Endodermal cell (in vitro differentiated cells): ENCODE data around the gene AOPEP. TPM values are rescaled to one million over a fixed set of nuclear protein-coding genes. Genes with fewer than 3 reads are reported as not detected.

ENCODE experiments used
- DNase-seq: peaks from one replicate; pipeline ENCODE4 v3.0.0-alpha.2; 2017
- H3K27ac ChIP-seq: 2 replicates; pipeline ENCODE4 v1.5.1; 2013; ENCODE audit warnings: mild to moderate bottlenecking, low read depth, low read length, moderate library complexity
- H3K27me3 ChIP-seq: 2 replicates; pipeline ENCODE4 v1.6.1; 2013; ENCODE audit warnings: mild to moderate bottlenecking, low read length, moderate library complexity; ENCODE audit not compliant: insufficient read depth, control insufficient read depth, poor library complexity, severe bottlenecking
- H3K36me3 ChIP-seq: 2 replicates; pipeline ENCODE4 v1.7.0; 2013; ENCODE audit warnings: mild to moderate bottlenecking, low read length, moderate library complexity; ENCODE audit not compliant: control insufficient read depth, insufficient read depth
- H3K4me1 ChIP-seq: one replicate; pipeline ENCODE4 v1.7.0; 2013; ENCODE audit warnings: low read length; ENCODE audit not compliant: control insufficient read depth, insufficient read depth
- H3K4me3 ChIP-seq: 2 replicates; pipeline ENCODE4 v1.5.1; 2013; ENCODE audit warnings: mild to moderate bottlenecking, low read length, moderate library complexity
- H3K9ac ChIP-seq: 2 replicates; pipeline ENCODE4 v1.6.1; 2013; ENCODE audit warnings: mild to moderate bottlenecking, low read length, moderate library complexity; ENCODE audit not compliant: poor library complexity, severe bottlenecking; ENCODE audit errors: extremely low read depth
- H3K9me3 ChIP-seq: 2 replicates; pipeline ENCODE4 v1.6.1; 2013; ENCODE audit warnings: mild to moderate bottlenecking, low read length, moderate library complexity; ENCODE audit not compliant: control insufficient read depth
- H3K27ac Mint-ChIP-seq: 2 replicates; pipeline ENCODE4 v1.8.0; 2020; ENCODE audit warnings: mixed read lengths
- H3K27me3 Mint-ChIP-seq: 2 replicates; pipeline ENCODE4 v1.8.0; 2021; ENCODE audit warnings: mild to moderate bottlenecking, mixed read lengths; ENCODE audit not compliant: insufficient read depth
- H3K36me3 Mint-ChIP-seq: 2 replicates; pipeline ENCODE4 v1.8.0; 2020; ENCODE audit warnings: low read depth, mixed read lengths
- H3K4me1 Mint-ChIP-seq: 2 replicates; pipeline ENCODE4 v1.8.0; 2020; ENCODE audit warnings: mixed read lengths
- H3K4me3 Mint-ChIP-seq: 2 replicates; pipeline ENCODE4 v1.8.0; 2020; ENCODE audit warnings: mild to moderate bottlenecking, moderate library complexity, mixed read lengths
- H3K9me3 Mint-ChIP-seq: 2 replicates; pipeline ENCODE4 v1.8.0; 2020; ENCODE audit warnings: mild to moderate bottlenecking, mixed read lengths
- CTCF ChIP-seq: fragments of 200-600 bp; sonication (generic); conservative IDR thresholded peaks from 2 replicates; pipeline ENCODE4 v1.5.0; 2021; ENCODE audit warnings: antibody characterized with exemption, mild to moderate bottlenecking
- WGBS, 2 experiments: methylation state at CpG; one replicate each; pipeline versions ENCODE4 v1.1.5 to v1.1.7; 2013; ENCODE audit warnings: missing lambda C conversion rate in 2 of 2, mixed read lengths in 1 of 2; ENCODE audit not compliant: insufficient coverage in 1 of 2, insufficient read length in 1 of 2; 5-methylcytosine and 5-hydroxymethylcytosine counted together
- total RNA-seq, 2 donors: library from RNA; stranded (reverse); fragmentation: NEBNext Ultra II Directional in 1 of 2; extraction: Animal tissue kit (Norgen Biotek cat#: 25700) in 1 of 2; gene quantifications; 2 replicates in 1 of 2; 3 replicates in 1 of 2; pipeline ENCODE4 v1.2.1, GENCODE V29; 2021

Gene AOPEP
- total RNA-seq, 2 donors from 2014 or later: 23.4 to 33.7 TPM

GRCh38 chr9:94833802-94834201 lies 107.3 kb downstream of the AOPEP start:
- Histone ChIP-seq H3K9ac (no peak overlapping the region), H3K4me1 (no peaks in the 10 kb centered on the region), H3K27ac (no peak overlapping the region), H3K4me3 (no peak overlapping the region), H3K9me3 (peaks cover 26% of the 10 kb centered on the region), H3K27me3 (no peaks in the 10 kb centered on the region), H3K36me3 (peaks cover 3% of the 10 kb centered on the region)
- Mint-ChIP-seq H3K27me3 (no peaks in the 10 kb centered on the region), H3K4me1 (no peaks in the 10 kb centered on the region), H3K27ac (no peak overlapping the region), H3K36me3 (peaks cover 28% of the 10 kb centered on the region), H3K9me3 (peaks cover 30% of the 10 kb centered on the region), H3K4me3 (no peak overlapping the region)
- 90 to 93% methylated on average over 2 to 4 of the region's 4 CpGs for WGBS, 2 experiments
- TF ChIP-seq CTCF: no peak
- DNase-seq: no peak

- Mint-ChIP-seq H3K9me3 (peaks cover 28% of the 10 kb centered on the region), H3K36me3 (peaks cover 12% of the 10 kb centered on the region), H3K27ac (no peak overlapping the region), H3K27me3 (no peaks in the 10 kb centered on the region), H3K4me1 (no peaks in the 10 kb centered on the region), H3K4me3 (no peak overlapping the region)
- DNase-seq: no peak
- Histone ChIP-seq H3K36me3 (peaks cover 3% of the 10 kb centered on the region), H3K9me3 (peaks cover 25% of the 10 kb centered on the region), H3K27me3 (no peaks in the 10 kb centered on the region), H3K4me3 (no peak overlapping the region), H3K4me1 (no peaks in the 10 kb centered on the region), H3K9ac (no peak overlapping the region), H3K27ac (no peak overlapping the region)
- 69 to 78% methylated on average over 4 to 5 of the region's 5 CpGs for WGBS, 2 experiments
- TF ChIP-seq CTCF: no peak
These were observed 110.9 kb downstream of the AOPEP start for GRCh38 chr9:94837404-94837803.

GRCh38 chr9:94839398-94839797 lies 112.9 kb downstream of the AOPEP start:
- H3K27ac Mint-ChIP-seq: no peak overlapping the region
- no peaks in the 10 kb centered on the region for H3K27me3 Mint-ChIP-seq
- TF ChIP-seq CTCF: no peak
- Histone ChIP-seq H3K36me3 (peaks cover 3% of the 10 kb centered on the region), H3K9me3 (peaks cover 25% of the 10 kb centered on the region), H3K4me3 (no peak overlapping the region), H3K27ac (no peak overlapping the region), H3K27me3 (no peaks in the 10 kb centered on the region), H3K9ac (no peak overlapping the region), H3K4me1 (no peaks in the 10 kb centered on the region)
- H3K36me3 Mint-ChIP-seq: peaks cover 10% of the 10 kb centered on the region
- no peak for DNase-seq
- no peak overlapping the region for H3K4me3 Mint-ChIP-seq
- WGBS, 2 experiments: no CpG with 5 or more reads among the region's 1 CpG
- peaks cover 4% of the 10 kb centered on the region for H3K4me1 Mint-ChIP-seq
- peaks cover 28% of the 10 kb centered on the region for H3K9me3 Mint-ChIP-seq
